ENCODE data around the gene PSMA4. TPM values are rescaled to one million over a fixed set of nuclear protein-coding genes. Genes with fewer than 3 reads are reported as not detected.

PSMA4 gene
- total RNA-seq, 1 donor from 2014 or later, result 243 TPM

DNA sequence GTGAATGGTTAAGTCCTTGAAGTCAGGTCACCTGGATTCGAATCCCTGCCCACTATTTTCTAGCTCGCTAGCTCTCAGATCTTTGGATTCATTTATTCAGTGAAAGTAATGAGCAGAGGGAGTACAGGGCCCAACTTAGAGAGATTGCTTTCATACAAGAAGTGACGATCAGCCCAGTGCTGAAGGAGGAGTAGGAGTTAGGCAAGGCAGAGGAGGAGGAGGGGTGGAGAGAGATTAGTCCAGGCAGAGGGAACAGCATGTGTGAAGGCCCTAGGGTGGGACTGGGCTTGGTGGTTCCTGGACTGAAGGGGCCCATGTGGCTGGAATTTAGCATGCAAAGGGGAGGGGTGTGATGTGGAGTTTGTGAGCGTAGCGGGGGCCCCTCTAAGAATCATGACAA is 21.2 kb downstream of the PSMA4 start:
- TF ChIP-seq, protein P1, sequence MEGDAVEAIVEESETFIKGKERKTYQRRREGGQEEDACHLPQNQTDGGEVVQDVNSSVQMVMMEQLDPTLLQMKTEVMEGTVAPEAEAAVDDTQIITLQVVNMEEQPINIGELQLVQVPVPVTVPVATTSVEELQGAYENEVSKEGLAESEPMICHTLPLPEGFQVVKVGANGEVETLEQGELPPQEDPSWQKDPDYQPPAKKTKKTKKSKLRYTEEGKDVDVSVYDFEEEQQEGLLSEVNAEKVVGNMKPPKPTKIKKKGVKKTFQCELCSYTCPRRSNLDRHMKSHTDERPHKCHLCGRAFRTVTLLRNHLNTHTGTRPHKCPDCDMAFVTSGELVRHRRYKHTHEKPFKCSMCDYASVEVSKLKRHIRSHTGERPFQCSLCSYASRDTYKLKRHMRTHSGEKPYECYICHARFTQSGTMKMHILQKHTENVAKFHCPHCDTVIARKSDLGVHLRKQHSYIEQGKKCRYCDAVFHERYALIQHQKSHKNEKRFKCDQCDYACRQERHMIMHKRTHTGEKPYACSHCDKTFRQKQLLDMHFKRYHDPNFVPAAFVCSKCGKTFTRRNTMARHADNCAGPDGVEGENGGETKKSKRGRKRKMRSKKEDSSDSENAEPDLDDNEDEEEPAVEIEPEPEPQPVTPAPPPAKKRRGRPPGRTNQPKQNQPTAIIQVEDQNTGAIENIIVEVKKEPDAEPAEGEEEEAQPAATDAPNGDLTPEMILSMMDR (IDR thresholded peaks at IDR 0.05; ENCODE audit: insufficient read depth, low read length, poor library complexity, severe bottlenecking), result no peak
- no peak overlapping the region for H3K4me3 ChIP-seq (ENCODE audit: low read depth, low read length)
- no peaks in the 10 kb centered on the region for H3K27me3 ChIP-seq (ENCODE audit: control insufficient read depth, insufficient read depth, low read length)
- no peak for DNase-seq (ENCODE audit: low read depth)
- H3K36me3 ChIP-seq (ENCODE audit: control insufficient read depth, insufficient read depth, low read length), result no peaks in the 10 kb centered on the region

DNA sequence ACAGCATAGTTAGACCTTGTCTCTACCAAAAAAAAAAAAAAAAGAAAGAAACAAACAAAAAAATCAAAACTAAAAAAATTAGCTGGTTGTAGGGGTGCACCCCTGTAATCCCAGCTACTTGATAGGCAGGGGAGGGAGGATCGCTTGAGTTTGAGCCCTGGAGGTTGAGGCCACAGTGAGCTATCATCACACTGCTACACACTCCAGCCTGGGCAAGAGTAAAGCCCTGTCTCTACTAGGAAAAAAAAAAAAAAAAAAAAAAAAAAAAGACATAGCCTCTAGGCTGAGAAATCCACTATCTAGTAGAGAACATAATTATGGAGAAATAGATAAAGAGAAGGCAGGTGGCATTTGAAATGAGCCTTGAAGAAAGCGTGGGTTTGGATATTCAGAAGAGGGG is 22.8 kb downstream of the PSMA4 start:
- DNase-seq (ENCODE audit: low read depth), result no peak

DNA sequence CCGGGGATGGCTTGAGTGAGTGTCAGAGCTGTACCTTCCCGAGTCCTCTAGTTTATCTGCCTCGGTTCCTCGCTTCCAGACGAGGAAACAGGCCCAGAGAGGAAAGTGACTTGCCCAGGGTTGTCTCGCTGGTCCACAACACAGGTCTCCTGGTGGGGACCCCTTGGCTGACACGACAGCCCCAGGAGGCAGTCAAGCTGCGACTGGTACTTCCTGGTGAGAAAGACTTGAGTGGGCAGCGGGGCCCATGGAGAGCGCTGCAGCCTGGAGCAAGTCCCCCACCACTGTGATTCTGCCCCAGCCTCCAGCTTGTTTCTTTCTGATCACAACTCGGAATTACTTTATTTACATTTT is 24.5 kb downstream of the PSMA4 start:
- Histone ChIP-seq H3K36me3 (ENCODE audit: control insufficient read depth, insufficient read depth, low read length) (no peaks in the 10 kb centered on the region), H3K4me3 (ENCODE audit: low read depth, low read length) (no peak overlapping the region), H3K27me3 (ENCODE audit: control insufficient read depth, insufficient read depth, low read length) (no peaks in the 10 kb centered on the region)
- DNase-seq (ENCODE audit: low read depth), result no peak
- TF ChIP-seq, protein P1 (IDR thresholded peaks at IDR 0.05; ENCODE audit: insufficient read depth, low read length, poor library complexity, severe bottlenecking), result no peak

More for the DNA sequence above, 22.8 kb downstream of the PSMA4 start:
- Histone ChIP-seq H3K27me3 (ENCODE audit: control insufficient read depth, insufficient read depth, low read length) (no peaks in the 10 kb centered on the region), H3K36me3 (ENCODE audit: control insufficient read depth, insufficient read depth, low read length) (no peaks in the 10 kb centered on the region), H3K4me3 (ENCODE audit: low read depth, low read length) (no peak overlapping the region)
- TF ChIP-seq, protein P1 (IDR thresholded peaks at IDR 0.05; ENCODE audit: insufficient read depth, low read length, poor library complexity, severe bottlenecking), result no peak

DNA sequence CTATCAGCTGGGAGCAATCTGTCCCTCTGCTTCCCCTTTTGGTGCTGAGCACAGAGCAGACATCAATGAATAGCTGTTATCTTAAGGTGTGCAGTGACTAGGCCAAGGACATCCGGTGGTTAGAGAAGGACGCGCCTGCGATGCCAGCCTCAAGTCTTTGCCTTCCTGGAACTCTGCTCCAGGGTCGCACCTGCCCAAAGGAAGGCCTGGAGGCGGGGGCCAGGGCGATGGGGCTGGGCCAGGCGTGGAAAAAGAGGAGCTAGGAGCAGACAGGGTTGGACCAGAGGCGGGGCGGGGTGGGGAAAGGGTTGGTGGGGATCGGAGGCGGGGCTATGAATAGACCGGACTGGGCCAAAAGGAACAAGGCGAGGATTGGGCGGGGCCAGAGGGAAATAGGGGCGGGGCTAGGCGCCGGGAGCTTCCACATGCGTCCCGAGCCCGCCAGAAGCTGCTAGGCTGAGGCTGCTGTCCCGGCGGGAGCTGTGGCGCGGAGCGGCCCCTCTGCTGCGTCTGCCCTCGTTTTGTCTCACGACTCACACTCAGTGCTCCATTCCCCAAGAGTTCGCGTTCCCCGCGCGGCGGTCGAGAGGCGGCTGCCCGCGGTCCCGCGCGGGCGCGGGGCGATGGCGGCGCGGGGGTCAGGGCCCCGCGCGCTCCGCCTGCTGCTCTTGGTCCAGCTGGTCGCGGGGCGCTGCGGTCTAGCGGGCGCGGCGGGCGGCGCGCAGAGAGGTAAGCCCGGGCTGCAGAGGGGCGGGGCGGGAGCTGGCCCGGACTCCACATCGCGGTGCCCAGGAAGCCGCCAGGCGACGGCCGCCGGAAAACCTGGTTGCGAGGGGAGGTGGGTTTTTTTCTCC is 25.1 kb downstream of the PSMA4 start, which contains the start of gene CHRNA5:
TSS of gene CHRNA5 (plus strand) at position 424 of the 854 bp plus-strand sequence. CDS start at position 624, 200 bp downstream.
- DNase-seq (ENCODE audit: low read depth), result peak; percentile 63
- H3K27me3 ChIP-seq (ENCODE audit: control insufficient read depth, insufficient read depth, low read length), result no peaks in the 10 kb centered on the region
- TF ChIP-seq, protein P1 (IDR thresholded peaks at IDR 0.05; ENCODE audit: insufficient read depth, low read length, poor library complexity, severe bottlenecking), result no peak

DNA sequence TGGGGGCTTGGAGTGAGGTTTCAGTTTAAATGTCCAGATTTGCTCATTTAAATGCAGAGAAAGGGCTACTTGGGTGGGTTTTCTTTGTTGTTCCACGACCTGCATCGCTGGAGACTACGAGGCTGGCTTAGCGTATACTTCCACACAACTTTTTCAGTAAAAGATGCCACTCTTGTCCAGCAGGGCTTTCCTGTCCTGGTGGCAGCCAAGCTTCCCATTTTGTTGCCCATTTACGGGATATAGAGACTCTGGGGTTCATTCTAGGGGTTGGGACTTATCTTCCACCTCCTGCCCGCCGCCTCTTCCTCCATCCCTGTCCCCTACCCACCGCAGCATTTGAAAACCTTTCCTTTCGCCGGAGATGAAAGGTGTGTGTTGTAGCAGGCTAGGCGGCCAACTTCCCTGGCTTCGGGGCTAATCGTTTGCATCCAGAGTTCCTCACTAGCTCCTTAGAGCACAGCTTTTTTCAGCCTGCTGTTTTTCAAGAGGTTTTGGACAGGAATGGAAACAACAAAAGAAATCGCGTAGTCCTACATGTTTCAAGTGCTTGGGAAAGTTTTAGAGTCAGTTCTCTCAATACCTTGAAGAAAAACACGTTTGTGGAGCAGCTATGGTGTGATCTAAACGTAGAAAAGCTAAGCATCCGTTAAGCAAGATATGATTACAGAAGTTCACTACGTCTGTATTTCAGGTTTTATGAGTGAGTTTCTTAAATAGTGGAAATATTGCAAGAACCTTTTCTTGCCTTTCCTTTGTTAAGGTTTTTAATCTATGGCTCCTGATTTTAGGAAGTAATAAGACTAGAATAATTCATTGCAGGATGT is 25.9 kb downstream of the PSMA4 start:
- Histone ChIP-seq H3K36me3 (ENCODE audit: control insufficient read depth, insufficient read depth, low read length) (no peaks in the 10 kb centered on the region), H3K4me3 (ENCODE audit: low read depth, low read length) (peak overlapping the region; percentile 50), H3K27me3 (ENCODE audit: control insufficient read depth, insufficient read depth, low read length) (no peaks in the 10 kb centered on the region)
- TF ChIP-seq, protein P1 (IDR thresholded peaks at IDR 0.05; ENCODE audit: insufficient read depth, low read length, poor library complexity, severe bottlenecking), result peak; percentile 17
- no peak for DNase-seq (ENCODE audit: low read depth)

More for the DNA sequence above, 25.1 kb downstream of the PSMA4 start, which contains the start of gene CHRNA5:
- Histone ChIP-seq H3K36me3 (ENCODE audit: control insufficient read depth, insufficient read depth, low read length) (no peaks in the 10 kb centered on the region), H3K4me3 (ENCODE audit: low read depth, low read length) (peak within 1 kb of the TSS; percentile 50)
